HepG2 (cell line): Measurements from ENCODE around the gene METAP1. TPM values are rescaled to one million over a fixed set of nuclear protein-coding genes. Genes with fewer than 3 reads are reported as not detected.

Experiments used
- ATAC-seq: fragments of 200-7000 bp; cut with Tn5 transposase; 3 replicates; pipeline ENCODE4 v1.9.1; 2020; ENCODE audit warnings: mild to moderate bottlenecking, moderate library complexity
- BruUV-seq: library from RNA; stranded (reverse); fragments of 400-500 nt; replicated peaks from 2 replicates; lab custom pipeline; 2021; lab: Mats Ljungman, UMichigan
- CTCF ChIA-PET: fragments of 300-600 bp; formaldehyde crosslinking; extraction: SDS; loops from one replicate; lab custom pipeline; 2021; ENCODE audit warnings: low total read pairs, inconsistent platforms, low intra/inter-chr PET ratio; lab: Yijun Ruan, JAX
- POLR2A ChIA-PET: fragments of 350-600 bp; sonication (Branson Sonifier 250); formaldehyde crosslinking; loops from one replicate; lab custom pipeline; 2020; ENCODE audit warnings: antibody characterized with exemption, inconsistent platforms; lab: Yijun Ruan, JAX
- DNase-seq: peaks from one replicate; pipeline ENCODE4 v3.0.0-alpha.2; 2015; ENCODE audit warnings: low spot score
- FAIRE-seq: peaks from 3 replicates; lab custom pipeline; 2011; peaks lifted over from hg19 to GRCh38; lab: Jason Lieb, UNC
- H2AFZ ChIP-seq: one replicate; pipeline ENCODE4 v1.6.1; 2011; ENCODE audit warnings: low read length, inconsistent platforms
- H3K27ac ChIP-seq: fragments of 300-600 bp; 3 replicates; pipeline ENCODE4 v1.8.0; 2011; ENCODE audit warnings: mixed run types, mild to moderate bottlenecking, mixed read lengths, low read length, inconsistent platforms; ENCODE audit not compliant: insufficient read depth; ENCODE audit errors: extremely low read length
- H3K27me3 ChIP-seq, 2 experiments: fragments of 200-600 bp in 1 of 2; 2 replicates in 1 of 2; 3 replicates in 1 of 2; pipeline versions ENCODE4 v1.6.0 to v1.8.0; 2011; ENCODE audit warnings: low read length in 2 of 2, mild to moderate bottlenecking in 2 of 2, moderate library complexity in 2 of 2, inconsistent platforms in 1 of 2; ENCODE audit not compliant: insufficient read depth in 2 of 2, control insufficient read depth in 1 of 2
- H3K36me3 ChIP-seq, 2 experiments: fragments of 200-600 bp in 1 of 2; replicated peaks in 1 of 2; 2 replicates in 1 of 2; 3 replicates in 1 of 2; pipeline versions ENCODE4 v1.5.1 to v1.8.0; 2011; ENCODE audit warnings: low read length in 2 of 2, inconsistent platforms in 1 of 2; ENCODE audit not compliant: insufficient read depth in 2 of 2, control insufficient read depth in 1 of 2
- H3K4me1 ChIP-seq: 2 replicates; pipeline ENCODE4 v1.5.1; 2012; ENCODE audit warnings: low read length, inconsistent platforms; ENCODE audit not compliant: insufficient read depth
- H3K4me2 ChIP-seq: 2 replicates; pipeline ENCODE4 v1.6.0; 2011; ENCODE audit warnings: low read depth, low read length, inconsistent platforms
- H3K4me3 ChIP-seq, 3 experiments: fragments of 200-600 bp in 1 of 3; sonication (generic), shearing (Covaris generic) in 1 of 3; replicated peaks in 1 of 3; 2 replicates each; pipeline ENCODE4 v1.5.1; 2011 to 2016; ENCODE audit warnings: low read length in 3 of 3, inconsistent platforms in 2 of 3, low read depth in 2 of 3, mild to moderate bottlenecking in 2 of 3, control low read depth in 1 of 3, mixed read lengths in 1 of 3; ENCODE audit not compliant: insufficient read depth in 1 of 3
- H3K79me2 ChIP-seq: one replicate; pipeline ENCODE4 v1.6.1; 2011; ENCODE audit warnings: low read length, inconsistent platforms; ENCODE audit not compliant: insufficient read depth
- H3K9ac ChIP-seq: 2 replicates; pipeline ENCODE4 v1.6.0; 2011; ENCODE audit warnings: mild to moderate bottlenecking, low read depth, low read length, inconsistent platforms; ENCODE audit not compliant: insufficient read depth
- H3K9me3 ChIP-seq: 2 replicates; pipeline ENCODE4 v1.5.1; 2012; ENCODE audit warnings: mild to moderate bottlenecking, low read length
- H4K20me1 ChIP-seq: 2 replicates; pipeline ENCODE4 v1.6.0; 2011; ENCODE audit warnings: inconsistent platforms, mild to moderate bottlenecking, low read length, moderate library complexity; ENCODE audit not compliant: insufficient read depth
- ATF6 ChIP-seq: sonication (generic); formaldehyde crosslinking; conservative IDR thresholded peaks from 2 replicates; pipeline ENCODE4 v1.4.0; 2020; ENCODE audit warnings: missing genetic modification reagents
- GATA4 ChIP-seq: sonication (generic); IDR thresholded peaks from 2 replicates; pipeline ENCODE4 v1.6.1; 2016; ENCODE audit warnings: antibody characterized with exemption, low read depth, borderline replicate concordance
- KDM5B ChIP-seq: sonication (generic); formaldehyde crosslinking; IDR thresholded peaks from 2 replicates; pipeline ENCODE4 v1.4.0; 2020; ENCODE audit warnings: missing genetic modification reagents, mild to moderate bottlenecking, borderline replicate concordance
- KLF6 ChIP-seq: IDR thresholded peaks from 2 replicates; pipeline ENCODE4 v1.8.0; 2016; ENCODE audit warnings: missing biosample characterization, missing genetic modification reagents
- MLLT10 ChIP-seq: sonication (generic); formaldehyde crosslinking; IDR thresholded peaks from 2 replicates; pipeline ENCODE4 v1.4.0; 2020; ENCODE audit warnings: missing genetic modification reagents
- PAF1 ChIP-seq: IDR thresholded peaks from 2 replicates; pipeline ENCODE4 v1.6.1; 2016; ENCODE audit warnings: missing genetic modification reagents, missing compliant biosample characterization
- SP5 ChIP-seq: IDR thresholded peaks from 2 replicates; pipeline ENCODE4 v1.6.1; 2016; ENCODE audit warnings: low read depth, borderline replicate concordance
- ZBTB33 ChIP-seq: sonication (generic); formaldehyde crosslinking; IDR thresholded peaks from 2 replicates; pipeline ENCODE4 v1.4.0; 2020; ENCODE audit warnings: missing genetic modification reagents
- ZNF276 ChIP-seq: sonication (generic); formaldehyde crosslinking; IDR thresholded peaks from 2 replicates; pipeline ENCODE4 v1.4.0; 2020; ENCODE audit warnings: mild to moderate bottlenecking, low read depth, missing genetic modification reagents
- ZNF431 ChIP-seq: sonication (generic); formaldehyde crosslinking; IDR thresholded peaks from 2 replicates; pipeline ENCODE4 v1.9.0; 2022; ENCODE audit warnings: missing genetic modification reagents, low read depth, mild to moderate bottlenecking, borderline replicate concordance
- ZNF607 ChIP-seq: sonication (generic); formaldehyde crosslinking; IDR thresholded peaks from 2 replicates; pipeline ENCODE4 v1.5.1; 2020; ENCODE audit warnings: missing genetic modification reagents, mild to moderate bottlenecking, borderline replicate concordance
- ZNF850 ChIP-seq: sonication (generic); formaldehyde crosslinking; conservative IDR thresholded peaks from 2 replicates; pipeline ENCODE4 v1.9.0; 2021; ENCODE audit warnings: mild to moderate bottlenecking, missing genetic modification reagents
- ZSCAN31 ChIP-seq: sonication (generic); formaldehyde crosslinking; IDR thresholded peaks from 2 replicates; pipeline ENCODE4 v1.5.0; 2020; ENCODE audit warnings: low read depth, mild to moderate bottlenecking, missing genetic modification reagents
- whole genome bisulfite sequencing: methylation state at CpG from one replicate; pipeline ENCODE4 v1.1.6; 2017; ENCODE audit warnings: low lambda C conversion rate; 5-methylcytosine and 5-hydroxymethylcytosine counted together
- in situ Hi-C: cut with HindIII; loops from 2 replicates; pipeline ENCODE4 v1.10.0; 2017; ENCODE audit warnings: low pct_unique_long_range_greater_than_20kb; ENCODE audit not compliant: extremely low pct_ligation_motif_present
- intact Hi-C: fragments of 100-400 bp; cut with micrococcal nuclease; formaldehyde crosslinking; loops from one replicate; pipeline ENCODE4 v1.10.0; 2022; ENCODE audit not compliant: unreplicated experiment
- polyA plus RNA-seq, 8 experiments: library from polyadenylated mRNA; depleted of rRNA in 3 of 8; stranded (reverse) in 7 of 8; unstranded in 1 of 8; fragments of >200 nt; fragmentation: Illumina TruSeq in 4 of 8; extraction: Trizol in 4 of 8; gene quantifications; 2 replicates each; pipeline versions ENCODE4 v1.2.1 to v1.2.3, GENCODE V29; 2011 to 2016; ENCODE audit warnings: low read depth in 4 of 8, missing spikeins in 1 of 8, mixed read lengths in 1 of 8; ENCODE audit not compliant: insufficient read depth in 1 of 8
- total RNA-seq, 5 experiments: library from RNA; depleted of rRNA; stranded (reverse); fragments of >200 nt; fragmentation: Illumina TruSeq; extraction: Trizol; gene quantifications; 2 replicates each; pipeline ENCODE4 v1.2.3, GENCODE V29; 2016; ENCODE audit warnings: low read depth in 1 of 5

The METAP1 gene
- total and polyA plus RNA-seq, 2 of the 13 experiments (the other 11 are each of a cell fraction or from before 2014, with no cell fraction given), result 44.9 to 53.5 TPM

- TF ChIP-seq ZBTB33 (CRISPR knock-in tag), result no peak
- TF ChIP-seq PAF1, result no peak
- no peak for TF ChIP-seq MLLT10 (CRISPR knock-in tag)
- no peak for TF ChIP-seq ZNF607 (CRISPR knock-in tag)
These were observed 6.8 kb downstream of the METAP1 start (continued) for GRCh38 chr4:99002279-99002678.

GRCh38 chr4:99008051-99008450 is 12.5 kb downstream of the METAP1 start:
- peaks cover 8% of the 10 kb centered on the region for H3K4me1 ChIP-seq
- peaks cover 15% of the 10 kb centered on the region; the same call in 1 of the 2 replicates for H3K9me3 ChIP-seq
- no peak overlapping the region for H3K9ac ChIP-seq
- H2AFZ ChIP-seq, result no peak overlapping the region
- peaks cover 5% of the 10 kb centered on the region; the same call in 1 of the 2 replicates for H4K20me1 ChIP-seq
- no peak overlapping the region for H3K4me3 ChIP-seq
- no peak for DNase-seq
- ChIA-PET CTCF (no interaction called here), POLR2A (interaction anchor here (1.0 kb wide), 1 partner anchor 13 kb away, joined by 4 read pairs; the partner anchor contains the start of gene METAP1)
- in situ Hi-C loops, result no loop called here
- no TSS peak for BruUV-seq
- no peak for FAIRE-seq
- no peaks in the 10 kb centered on the region for H3K27me3 ChIP-seq
- H3K27ac ChIP-seq, result no peak overlapping the region
- peaks cover 0 to 6% of the 10 kb centered on the region in 2 experiments; a peak in 3 of 5 replicates for H3K36me3 ChIP-seq
- no peak for ATAC-seq
- intact Hi-C loops, result no loop called here
- H3K4me2 ChIP-seq, result no peak overlapping the region
- peaks cover 100% of the 10 kb centered on the region for H3K79me2 ChIP-seq
- WGBS, result 96% methylated on average over 2 of the region's 2 CpGs
- TF ChIP-seq ZNF276 (no peak), ZNF431 (CRISPR knock-in tag) (no peak), KLF6 (CRISPR knock-in tag) (no peak), ZNF850 (CRISPR knock-in tag) (no peak), ZSCAN31 (CRISPR knock-in tag) (no peak), KDM5B (CRISPR knock-in tag) (no peak), SP5 (CRISPR knock-in tag) (no peak), ATF6 (CRISPR knock-in tag) (no peak), GATA4 (no peak)
